Measurements from ENCODE around the gene AOC2. TPM values are rescaled to one million over a fixed set of nuclear protein-coding genes. Genes with fewer than 3 reads are reported as not detected.

The AOC2 gene
- 1 to 10 TPM in 1 of 2 donors, under 1 TPM in 1; 0.32 to 1.1 TPM for total RNA-seq

GRCh38 chr17:42844271-42844670 lies at the start of gene AOC2:
AOC2 (plus strand) TSS chr17:42844580; CDS start chr17:42844627, 47 bp downstream.
- no peaks in the 10 kb centered on the region for H3K27me3 ChIP-seq
- DNase-seq = no peak
- peaks cover 10% of the 10 kb centered on the region for H3K36me3 ChIP-seq
- no peak within 1 kb of the TSS for H3K9ac ChIP-seq (ENCODE audit: low read depth in 2 of 2, low read length in 2 of 2)
- no peak within 1 kb of the TSS for H3K27ac ChIP-seq
- H3K4me3 ChIP-seq = no peak within 1 kb of the TSS
- TF ChIP-seq CTCF (IDR thresholded peaks at IDR 0.05) = no peak
- H3K4me1 ChIP-seq = no peaks in the 10 kb centered on the region
- intact Hi-C loops (cut with DNase I) = no loop called here
- H3K9me3 ChIP-seq = no peaks in the 10 kb centered on the region

- intact Hi-C loops (cut with DNase I) = no loop called here
- H3K4me3 ChIP-seq = no peak overlapping the region
- DNase-seq = no peak
- H3K9ac ChIP-seq (ENCODE audit: low read depth in 2 of 2, low read length in 2 of 2) = peak overlapping the region; percentile 3 to 59
- peaks cover 8% of the 10 kb centered on the region for H3K4me1 ChIP-seq
- H3K27me3 ChIP-seq = no peaks in the 10 kb centered on the region
- H3K9me3 ChIP-seq = no peaks in the 10 kb centered on the region
- H3K36me3 ChIP-seq = no peaks in the 10 kb centered on the region
- TF ChIP-seq CTCF (IDR thresholded peaks at IDR 0.05) = no peak
- H3K27ac ChIP-seq = no peak overlapping the region
Measured at GRCh38 chr17:42795061-42795460, 49.3 kb upstream of the AOC2 start.

GRCh38 chr17:42795465-42795864 lies 48.9 kb upstream of the AOC2 start:
- TF ChIP-seq CTCF (IDR thresholded peaks at IDR 0.05) = no peak
- no peaks in the 10 kb centered on the region for H3K27me3 ChIP-seq
- H3K9ac ChIP-seq (ENCODE audit: low read depth in 2 of 2, low read length in 2 of 2) = peak overlapping the region; percentile 3 to 99
- no peak overlapping the region for H3K4me3 ChIP-seq
- H3K9me3 ChIP-seq = no peaks in the 10 kb centered on the region
- H3K27ac ChIP-seq = peak overlapping the region; percentile 74
- DNase-seq = peak; percentile 62
- H3K36me3 ChIP-seq = no peaks in the 10 kb centered on the region
- intact Hi-C loops (cut with DNase I) = no loop called here
- peaks cover 8% of the 10 kb centered on the region for H3K4me1 ChIP-seq

- intact Hi-C loops (cut with DNase I) = no loop called here
- TF ChIP-seq CTCF (IDR thresholded peaks at IDR 0.05) = no peak
- Histone ChIP-seq H3K36me3 (no peaks in the 10 kb centered on the region), H3K4me1 (peaks cover 8% of the 10 kb centered on the region), H3K27me3 (no peaks in the 10 kb centered on the region), H3K27ac (peak overlapping the region; percentile 74), H3K9me3 (no peaks in the 10 kb centered on the region), H3K4me3 (no peak overlapping the region), H3K9ac (ENCODE audit: low read depth in 2 of 2, low read length in 2 of 2) (peak overlapping the region in 1 of 2 donors; percentile 99)
- DNase-seq = no peak
Measured at GRCh38 chr17:42796066-42796758, 48.2 kb upstream of the AOC2 start.

- no peaks in the 10 kb centered on the region for H3K27me3 ChIP-seq
- H3K27ac ChIP-seq = peak overlapping the region; percentile 74
- H3K9ac ChIP-seq (ENCODE audit: low read depth in 2 of 2, low read length in 2 of 2) = peak overlapping the region; percentile 88 to 99
- no peaks in the 10 kb centered on the region for H3K36me3 ChIP-seq
- peak overlapping the region; percentile 76 for H3K4me3 ChIP-seq
- intact Hi-C loops (cut with DNase I) = no loop called here
- no peaks in the 10 kb centered on the region for H3K9me3 ChIP-seq
- DNase-seq = peak; percentile 75
- TF ChIP-seq CTCF (IDR thresholded peaks at IDR 0.05) = no peak
- H3K4me1 ChIP-seq = peaks cover 8% of the 10 kb centered on the region
Measured at GRCh38 chr17:42797067-42798007, 47.0 kb upstream of the AOC2 start.
